A549 (cell line): ENCODE results near the gene PPP2R5E. TPM values are rescaled to one million over a fixed set of nuclear protein-coding genes. Genes with fewer than 3 reads are reported as not detected.

ENCODE experiments used
- ATAC-seq, 2 experiments: fragments of 200-7000 bp in 1 of 2; fragments of >200 bp in 1 of 2; cut with Nextera tagmentation in 1 of 2; cut with Tn5 transposase in 1 of 2; 3 replicates each; pipeline versions ENCODE4 v1.8.0 to v1.9.1; 2018 to 2020; ENCODE audit warnings: mild to moderate bottlenecking in 1 of 2, moderate library complexity in 1 of 2
- CTCF ChIA-PET: fragments of 300-600 bp; sonication (Branson Sonifier 250); formaldehyde crosslinking; extraction: SDS; loops from one replicate; lab custom pipeline; 2021; ENCODE audit warnings: antibody characterized with exemption, inconsistent platforms; lab: Yijun Ruan, JAX
- POLR2A ChIA-PET: fragments of 350-600 bp; formaldehyde crosslinking; extraction: SDS; loops from one replicate; lab custom pipeline; 2021; ENCODE audit warnings: antibody characterized with exemption, inconsistent platforms; lab: Yijun Ruan, JAX
- DNase-seq, 2 experiments: peaks; one replicate each; pipeline versions ENCODE4 v3.0.0 to v3.0.0-alpha.2; 2011 to 2016; ENCODE audit warnings: low read depth in 1 of 2, low spot score in 1 of 2
- FAIRE-seq: peaks from 2 replicates; lab custom pipeline; 2011; peaks lifted over from hg19 to GRCh38; lab: Jason Lieb, UNC
- H3K27ac ChIP-seq, 2 experiments: fragments of >200 bp; sonication (Bioruptor Twin); formaldehyde crosslinking; 3 replicates each; pipeline ENCODE4 v1.5.1; 2016 to 2017
- H3K4me1 ChIP-seq: fragments of >200 bp; sonication (Bioruptor Twin); formaldehyde crosslinking; 3 replicates; pipeline ENCODE4 v1.6.1; 2016
- H3K4me2 ChIP-seq: fragments of >200 bp; sonication (Bioruptor Twin); formaldehyde crosslinking; 3 replicates; pipeline ENCODE4 v1.6.1; 2016
- H3K4me3 ChIP-seq: fragments of >200 bp; sonication (Bioruptor Twin); formaldehyde crosslinking; 3 replicates; pipeline ENCODE4 v1.5.1; 2016
- H3K9me3 ChIP-seq: fragments of >200 bp; sonication (Bioruptor Twin); formaldehyde crosslinking; 3 replicates; pipeline ENCODE4 v1.6.1; 2016
- CBX2 ChIP-seq: fragments of 200-600 bp; sonication (generic); IDR thresholded peaks from 2 replicates; pipeline ENCODE4 v1.6.1; 2016; ENCODE audit warnings: low read depth, mild to moderate bottlenecking, borderline replicate concordance
- CBX8 ChIP-seq: fragments of 200-600 bp; sonication (generic); IDR thresholded peaks from 2 replicates; pipeline ENCODE4 v1.6.1; 2016
- EHF ChIP-seq: fragments of 250-450 bp; sonication (Bioruptor Pico); IDR thresholded peaks from 2 replicates; pipeline ENCODE4 v1.5.0; 2020; ENCODE audit warnings: mild to moderate bottlenecking
- EHMT2 ChIP-seq: fragments of 200-600 bp; sonication (generic); IDR thresholded peaks from 2 replicates; pipeline ENCODE4 v1.6.1; 2016; ENCODE audit warnings: antibody characterized with exemption, low read depth, mild to moderate bottlenecking, moderate library complexity
- ESRRA ChIP-seq: fragments of 150-350 bp; IDR thresholded peaks from 2 replicates; pipeline ENCODE4 v1.6.1; 2014; ENCODE audit warnings: mild to moderate bottlenecking, low read length, borderline replicate concordance
- FOSB ChIP-seq: fragments of 250-450 bp; sonication (Bioruptor Pico); IDR thresholded peaks from 2 replicates; pipeline ENCODE4 v1.5.0; 2020; ENCODE audit warnings: mild to moderate bottlenecking, moderate library complexity
- HEYL ChIP-seq: fragments of 250-450 bp; sonication (Bioruptor Pico); IDR thresholded peaks from 2 replicates; pipeline ENCODE4 v1.8.0; 2021; ENCODE audit warnings: mild to moderate bottlenecking, moderate library complexity
- HMGXB4 ChIP-seq: fragments of 250-450 bp; sonication (Bioruptor Pico); IDR thresholded peaks from 2 replicates; pipeline ENCODE4 v1.5.0; 2021; ENCODE audit warnings: mild to moderate bottlenecking, moderate library complexity, borderline replicate concordance
- JUNB ChIP-seq: fragments of >200 bp; sonication (Bioruptor Twin); formaldehyde crosslinking; IDR thresholded peaks from 2 replicates; pipeline ENCODE4 v1.6.1; 2016
- MAX ChIP-seq: IDR thresholded peaks from 2 replicates; pipeline ENCODE4 v1.6.1; 2012
- NPAS2 ChIP-seq: fragments of 250-450 bp; sonication (Bioruptor Pico); IDR thresholded peaks from 2 replicates; pipeline ENCODE4 v1.8.0; 2022; ENCODE audit warnings: mild to moderate bottlenecking, moderate library complexity, borderline replicate concordance
- NR3C1 ChIP-seq: fragments of >200 bp; sonication (Bioruptor Twin); formaldehyde crosslinking; IDR thresholded peaks from 3 replicates; pipeline ENCODE4 v1.6.1; 2017
- POLR2A ChIP-seq: IDR thresholded peaks from 2 replicates; pipeline ENCODE4 v1.6.1; 2012; ENCODE audit warnings: mild to moderate bottlenecking, low read length
- POLR2AphosphoS2 ChIP-seq: conservative IDR thresholded peaks from 2 replicates; pipeline ENCODE4 v1.6.1; 2012; ENCODE audit warnings: low read length, improper control_type of control experiment, inconsistent platforms
- RARB ChIP-seq: fragments of 250-450 bp; sonication (Bioruptor Pico); IDR thresholded peaks from 2 replicates; pipeline ENCODE4 v1.8.0; 2021; ENCODE audit warnings: mild to moderate bottlenecking, moderate library complexity
- RNF2 ChIP-seq: fragments of 200-600 bp; sonication (generic); IDR thresholded peaks from 2 replicates; pipeline ENCODE4 v1.6.1; 2016; ENCODE audit warnings: low read depth, mild to moderate bottlenecking, antibody characterized with exemption, moderate library complexity, borderline replicate concordance
- TFCP2L1 ChIP-seq: fragments of 250-450 bp; sonication (Bioruptor Pico); IDR thresholded peaks from 2 replicates; pipeline ENCODE4 v1.5.0; 2021; ENCODE audit warnings: mild to moderate bottlenecking
- TP53 ChIP-seq: fragments of 250-450 bp; sonication (Bioruptor Pico); IDR thresholded peaks from 2 replicates; pipeline ENCODE4 v1.5.0; 2021; ENCODE audit warnings: mild to moderate bottlenecking, moderate library complexity
- ZFP36 ChIP-seq: fragments of 450-650 bp; IDR thresholded peaks from 2 replicates; pipeline ENCODE4 v1.6.1; 2014; ENCODE audit warnings: borderline replicate concordance; ENCODE audit not compliant: partially characterized antibody
- ZSCAN20 ChIP-seq: fragments of 250-450 bp; sonication (Bioruptor Pico); IDR thresholded peaks from 2 replicates; pipeline ENCODE4 v1.8.0; 2022; ENCODE audit warnings: mild to moderate bottlenecking, moderate library complexity
- WGBS: methylation state at CpG from one replicate; pipeline ENCODE4 v1.1.6; 2017; ENCODE audit errors: missing lambda C conversion rate; 5-methylcytosine and 5-hydroxymethylcytosine counted together
- polyA plus RNA-seq, 4 experiments: library from polyadenylated mRNA; depleted of rRNA in 3 of 4; stranded (reverse); fragments of >200 nt; fragmentation: RNase III in 1 of 4; extraction: RNeasy Plus Mini Kit Qiagen cat#74134 plus additional on column Dnase treatment in 1 of 4; gene quantifications; 2 replicates in 3 of 4; 3 replicates in 1 of 4; pipeline ENCODE4 v1.2.3, GENCODE V29; 2011 to 2017
- TF ChIP-seq, protein P1 (sequence below): IDR thresholded peaks from 2 replicates; pipeline ENCODE4 v1.6.1; 2012; ENCODE audit warnings: low read depth, borderline replicate concordance
- TF ChIP-seq, protein P2 (sequence below): fragments of 150-350 bp; IDR thresholded peaks from 2 replicates; pipeline ENCODE4 v1.6.1; 2014; ENCODE audit warnings: low read depth, mild to moderate bottlenecking, low read length
- TF ChIP-seq, protein P3 (sequence below): fragments of 200-600 bp; sonication (generic); IDR thresholded peaks from 2 replicates; pipeline ENCODE4 v1.6.1; 2016; ENCODE audit warnings: antibody characterized with exemption, mild to moderate bottlenecking, moderate library complexity

Gene PPP2R5E
- polyA plus RNA-seq, 2 of the 4 experiments (the other 2 are of a cell fraction) = 21.4 to 23.2 TPM

DNA sequence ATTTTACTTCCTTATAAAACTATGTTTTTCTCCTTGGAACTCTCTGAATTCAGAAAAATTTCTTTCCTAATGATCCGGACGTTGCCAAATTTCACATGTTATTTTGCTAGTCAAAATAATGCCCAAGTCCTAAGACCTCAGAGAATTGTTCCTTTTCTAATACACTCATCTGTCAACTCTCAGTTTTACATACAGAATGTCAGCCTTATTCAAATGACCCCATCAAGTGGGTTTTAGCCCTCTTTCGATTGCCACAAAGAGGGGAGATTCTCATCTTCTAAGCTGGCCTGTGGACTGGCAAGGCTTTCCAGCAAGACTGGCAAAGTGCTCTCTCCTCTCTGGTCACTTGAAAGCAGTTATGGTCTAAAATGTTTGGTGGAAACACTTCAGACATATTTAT, 125.2 kb downstream of the PPP2R5E start:
- 95% methylated on average over 3 of the region's 3 CpGs for WGBS
- no peak for ATAC-seq
- ChIA-PET POLR2A (no interaction called here), CTCF (no interaction called here)
- Histone ChIP-seq H3K9me3 (no peaks in the 10 kb centered on the region), H3K4me3 (no peak overlapping the region), H3K4me2 (no peak overlapping the region), H3K4me1 (no peaks in the 10 kb centered on the region), H3K27ac (no peak overlapping the region)
- DNase-seq = no peak
- TF ChIP-seq NR3C1 (no peak), TP53 (CRISPR knock-in tag) (no peak), CBX2 (no peak), RARB (CRISPR knock-in tag) (no peak), MAX (no peak), ZSCAN20 (no peak), FOSB (no peak), CBX8 (no peak), HMGXB4 (no peak), RNF2 (no peak), POLR2AphosphoS2 (no peak), HEYL (CRISPR knock-in tag) (no peak), EHMT2 (no peak), EHF (CRISPR knock-in tag) (no peak), POLR2A (no peak), TFCP2L1 (no peak), ESRRA (no peak), JUNB (no peak)
- TF ChIP-seq, protein P1, sequence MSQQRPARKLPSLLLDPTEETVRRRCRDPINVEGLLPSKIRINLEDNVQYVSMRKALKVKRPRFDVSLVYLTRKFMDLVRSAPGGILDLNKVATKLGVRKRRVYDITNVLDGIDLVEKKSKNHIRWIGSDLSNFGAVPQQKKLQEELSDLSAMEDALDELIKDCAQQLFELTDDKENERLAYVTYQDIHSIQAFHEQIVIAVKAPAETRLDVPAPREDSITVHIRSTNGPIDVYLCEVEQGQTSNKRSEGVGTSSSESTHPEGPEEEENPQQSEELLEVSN = no peak
- TF ChIP-seq, protein P2, sequence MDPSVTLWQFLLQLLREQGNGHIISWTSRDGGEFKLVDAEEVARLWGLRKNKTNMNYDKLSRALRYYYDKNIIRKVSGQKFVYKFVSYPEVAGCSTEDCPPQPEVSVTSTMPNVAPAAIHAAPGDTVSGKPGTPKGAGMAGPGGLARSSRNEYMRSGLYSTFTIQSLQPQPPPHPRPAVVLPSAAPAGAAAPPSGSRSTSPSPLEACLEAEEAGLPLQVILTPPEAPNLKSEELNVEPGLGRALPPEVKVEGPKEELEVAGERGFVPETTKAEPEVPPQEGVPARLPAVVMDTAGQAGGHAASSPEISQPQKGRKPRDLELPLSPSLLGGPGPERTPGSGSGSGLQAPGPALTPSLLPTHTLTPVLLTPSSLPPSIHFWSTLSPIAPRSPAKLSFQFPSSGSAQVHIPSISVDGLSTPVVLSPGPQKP = no peak
- no peak for FAIRE-seq

DNA sequence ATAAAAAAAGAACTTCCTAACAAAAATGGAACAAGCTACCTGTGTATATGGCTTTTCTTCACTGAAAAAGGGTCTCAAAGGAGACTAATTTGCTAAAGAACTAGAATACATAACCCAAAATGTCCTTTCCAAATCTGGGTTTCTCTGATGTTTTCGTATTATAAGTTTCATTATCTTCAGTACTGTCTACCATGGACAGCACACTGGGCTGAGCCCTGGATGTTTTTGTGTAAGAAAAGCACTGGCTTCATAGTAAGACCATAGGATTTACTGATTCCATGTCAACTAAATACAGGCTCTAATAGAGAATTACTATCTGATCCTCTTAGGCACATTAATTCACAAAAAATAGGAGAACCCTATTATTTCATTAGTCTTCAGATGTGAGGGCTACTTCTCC, 130.2 kb downstream of the PPP2R5E start:
- WGBS = 87% methylated on average over 1 of the region's 1 CpG
- ChIA-PET POLR2A (no interaction called here), CTCF (interaction anchor here (0.6 to 1.4 kb wide), 2 partner anchors 12 to 24 kb away, joined by 3 to 4 read pairs; no protein-coding TSS in a partner anchor)
- no peak for ATAC-seq
- H3K9me3 ChIP-seq = no peaks in the 10 kb centered on the region
- H3K4me3 ChIP-seq = no peak overlapping the region
- no peak overlapping the region for H3K4me2 ChIP-seq
- H3K4me1 ChIP-seq = no peaks in the 10 kb centered on the region
- no peak for DNase-seq
- no peak for TF ChIP-seq ZFP36
- TF ChIP-seq, protein P2 = no peak
- TF ChIP-seq NPAS2 (CRISPR knock-in tag) = no peak
- TF ChIP-seq, protein P3, sequence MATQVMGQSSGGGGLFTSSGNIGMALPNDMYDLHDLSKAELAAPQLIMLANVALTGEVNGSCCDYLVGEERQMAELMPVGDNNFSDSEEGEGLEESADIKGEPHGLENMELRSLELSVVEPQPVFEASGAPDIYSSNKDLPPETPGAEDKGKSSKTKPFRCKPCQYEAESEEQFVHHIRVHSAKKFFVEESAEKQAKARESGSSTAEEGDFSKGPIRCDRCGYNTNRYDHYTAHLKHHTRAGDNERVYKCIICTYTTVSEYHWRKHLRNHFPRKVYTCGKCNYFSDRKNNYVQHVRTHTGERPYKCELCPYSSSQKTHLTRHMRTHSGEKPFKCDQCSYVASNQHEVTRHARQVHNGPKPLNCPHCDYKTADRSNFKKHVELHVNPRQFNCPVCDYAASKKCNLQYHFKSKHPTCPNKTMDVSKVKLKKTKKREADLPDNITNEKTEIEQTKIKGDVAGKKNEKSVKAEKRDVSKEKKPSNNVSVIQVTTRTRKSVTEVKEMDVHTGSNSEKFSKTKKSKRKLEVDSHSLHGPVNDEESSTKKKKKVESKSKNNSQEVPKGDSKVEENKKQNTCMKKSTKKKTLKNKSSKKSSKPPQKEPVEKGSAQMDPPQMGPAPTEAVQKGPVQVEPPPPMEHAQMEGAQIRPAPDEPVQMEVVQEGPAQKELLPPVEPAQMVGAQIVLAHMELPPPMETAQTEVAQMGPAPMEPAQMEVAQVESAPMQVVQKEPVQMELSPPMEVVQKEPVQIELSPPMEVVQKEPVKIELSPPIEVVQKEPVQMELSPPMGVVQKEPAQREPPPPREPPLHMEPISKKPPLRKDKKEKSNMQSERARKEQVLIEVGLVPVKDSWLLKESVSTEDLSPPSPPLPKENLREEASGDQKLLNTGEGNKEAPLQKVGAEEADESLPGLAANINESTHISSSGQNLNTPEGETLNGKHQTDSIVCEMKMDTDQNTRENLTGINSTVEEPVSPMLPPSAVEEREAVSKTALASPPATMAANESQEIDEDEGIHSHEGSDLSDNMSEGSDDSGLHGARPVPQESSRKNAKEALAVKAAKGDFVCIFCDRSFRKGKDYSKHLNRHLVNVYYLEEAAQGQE = peak; percentile 78
- H3K27ac ChIP-seq = no peak overlapping the region
- no peak for FAIRE-seq
